HK-2 (cell line): ENCODE data around the gene DYNLT5.
"Not testable (repeated sequence)": the region's sequence is repeated elsewhere in the genome, so short reads cannot be mapped to it uniquely, and the experiment has no call there.

ENCODE experiments used
- DNase-seq: peaks from one replicate; pipeline ENCODE4 v3.0.0-alpha.2; 2018; ENCODE audit not compliant: unreplicated experiment

DYNLT5 gene

GRCh38 chr1:66750577-66750976 is 1.7 kb upstream of the DYNLT5 start:
- DNase-seq, result no peak

GRCh38 chr1:66751160-66751559 is 1.1 kb upstream of the DYNLT5 start:
- no peak for DNase-seq

DNA sequence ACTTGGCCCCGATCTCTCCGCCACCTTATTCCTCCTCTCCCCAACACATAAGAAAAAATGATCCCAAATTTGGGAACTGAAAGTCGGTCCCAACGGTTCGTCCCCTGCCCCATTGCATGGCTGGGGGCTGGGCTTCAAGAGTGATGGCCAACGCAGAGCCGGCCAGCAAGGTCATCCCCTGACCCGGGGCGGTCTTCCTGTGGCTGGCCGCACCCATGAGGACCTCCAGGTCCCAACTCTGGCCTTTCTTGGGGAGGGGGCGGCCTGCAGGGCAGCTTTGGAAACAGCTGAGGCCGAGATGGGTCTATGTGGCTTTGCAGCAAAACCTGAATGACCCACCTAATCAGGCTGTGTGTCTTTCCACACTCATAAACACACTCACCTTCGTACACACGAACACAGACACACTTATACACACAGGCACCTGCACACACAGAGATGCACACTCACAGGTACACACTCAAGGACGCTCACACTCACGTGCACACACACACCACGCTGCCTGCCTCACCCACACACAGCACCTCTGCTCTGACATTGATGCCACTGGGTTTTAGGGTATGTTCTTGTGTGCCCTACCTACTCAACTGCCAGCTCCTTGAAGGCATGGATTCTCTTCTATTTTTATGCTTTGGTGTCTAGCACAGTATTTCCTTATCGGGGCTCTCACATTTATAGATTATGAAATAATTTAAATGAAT is 562 bp downstream of the DYNLT5 start:
- no peak for DNase-seq

GRCh38 chr1:66757722-66758240 is 5.5 kb downstream of the DYNLT5 start:
- DNase-seq, result no peak

- no peak for DNase-seq
These were observed 6.0 kb downstream of the DYNLT5 start for GRCh38 chr1:66758241-66758755.

DNA sequence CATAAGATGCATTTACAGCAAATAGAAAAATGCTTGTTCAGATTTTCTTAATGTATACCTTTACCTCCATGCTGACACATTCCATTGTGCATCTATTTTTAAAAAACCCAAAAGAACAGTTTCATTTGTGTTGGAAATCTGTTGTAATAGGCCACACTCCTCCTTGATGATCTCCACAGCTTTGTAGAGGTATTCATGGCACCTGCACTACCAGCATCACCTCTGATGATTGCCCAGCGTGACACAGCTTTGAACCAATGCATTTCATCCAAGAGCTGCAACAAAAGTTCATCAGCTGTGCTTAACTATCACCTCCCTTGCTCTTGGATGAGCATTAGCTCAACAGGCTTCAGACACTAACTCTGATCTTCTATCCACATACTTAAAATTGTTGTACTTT is 8.2 kb downstream of the DYNLT5 start:
- DNase-seq, result no peak

DNA sequence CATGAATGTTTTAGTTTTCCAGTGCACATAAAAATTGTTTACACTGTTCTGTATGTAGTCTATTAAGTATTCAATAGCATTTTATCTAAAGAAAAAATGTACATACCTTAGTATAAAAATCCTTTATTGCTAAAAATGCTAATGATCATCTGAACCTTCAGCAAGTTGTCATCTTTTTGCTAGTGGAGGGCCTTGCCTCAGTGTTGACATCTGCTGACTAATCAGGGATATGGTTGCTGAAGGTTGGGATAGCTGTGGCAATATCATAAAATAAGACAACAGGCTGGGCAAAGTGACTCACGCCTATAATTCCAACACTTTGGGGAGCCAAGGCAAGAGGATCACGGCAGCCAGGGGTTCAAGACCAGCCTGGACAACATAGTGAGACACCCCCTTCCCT is 9.0 kb downstream of the DYNLT5 start:
- DNase-seq, result no peak

- no peak for DNase-seq
These were observed 12.8 kb downstream of the DYNLT5 start for GRCh38 chr1:66764994-66765578.

GRCh38 chr1:66767626-66768025 is 15.4 kb downstream of the DYNLT5 start:
- DNase-seq, result no peak

GRCh38 chr1:66768965-66769364 is 16.7 kb downstream of the DYNLT5 start:
- no peak for DNase-seq

- no peak for DNase-seq
These were observed 17.4 kb downstream of the DYNLT5 start for GRCh38 chr1:66769512-66770229.

DNA sequence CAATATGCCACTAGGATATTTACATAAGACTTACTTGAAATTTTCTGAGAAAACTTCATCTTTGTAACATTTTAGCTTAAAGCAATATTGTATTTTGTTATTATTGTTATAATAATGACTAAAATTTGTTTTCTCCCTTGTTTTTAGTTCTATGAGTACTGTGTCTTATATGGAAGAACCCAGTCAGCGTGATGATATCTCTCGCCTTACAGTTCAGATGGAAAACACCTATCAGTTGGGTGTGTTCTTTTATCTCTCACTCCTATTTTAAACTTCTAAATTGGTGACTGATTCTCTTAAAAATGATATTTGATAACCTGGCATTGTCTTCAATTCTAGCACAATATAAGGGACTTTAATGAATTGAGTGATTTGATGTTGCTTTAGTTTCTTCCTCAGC is 18.0 kb downstream of the DYNLT5 start:
- no peak for DNase-seq

DNA sequence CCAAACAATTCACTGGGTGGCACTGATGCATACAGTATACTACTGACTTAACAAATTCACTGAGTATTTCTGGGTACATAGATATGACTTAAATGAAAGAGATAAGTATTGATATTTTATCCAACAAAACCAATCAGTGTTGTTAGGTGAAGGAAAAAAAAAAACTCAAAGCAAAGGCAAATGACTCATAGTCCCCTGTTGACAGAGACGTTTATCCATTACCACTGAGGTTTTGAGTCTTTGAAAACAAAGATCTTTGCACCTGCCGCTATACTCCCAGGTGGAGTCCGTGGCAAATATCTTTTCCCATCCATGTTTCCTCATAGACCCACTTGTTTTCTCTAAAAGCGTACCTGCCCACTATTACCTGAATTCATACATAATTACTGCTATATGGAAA is 18.4 kb downstream of the DYNLT5 start:
- no peak for DNase-seq

DNA sequence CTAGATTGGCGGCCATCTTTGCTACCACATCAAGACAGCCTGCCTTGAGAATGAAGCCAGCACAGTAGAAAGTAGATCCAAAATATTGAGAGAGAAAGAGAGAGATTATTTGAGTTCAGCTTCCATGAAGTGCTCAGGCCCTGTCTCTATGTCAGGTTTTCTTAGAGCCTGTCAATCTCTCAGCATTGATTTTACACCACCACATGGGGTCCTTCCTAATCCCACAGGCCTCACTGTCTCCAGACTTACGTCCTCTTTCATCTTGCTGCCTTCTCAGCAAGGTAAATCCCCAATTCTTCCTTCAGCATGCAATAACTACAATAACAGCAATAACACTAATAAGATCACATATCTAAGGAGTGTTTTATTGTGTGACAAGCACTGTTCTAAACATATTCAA is 21.0 kb downstream of the DYNLT5 start:
- no peak for DNase-seq

GRCh38 chr1:66774438-66774837 is 22.2 kb downstream of the DYNLT5 start:
- no peak for DNase-seq

GRCh38 chr1:66775646-66776045 is 23.4 kb downstream of the DYNLT5 start:
- no peak for DNase-seq

DNA sequence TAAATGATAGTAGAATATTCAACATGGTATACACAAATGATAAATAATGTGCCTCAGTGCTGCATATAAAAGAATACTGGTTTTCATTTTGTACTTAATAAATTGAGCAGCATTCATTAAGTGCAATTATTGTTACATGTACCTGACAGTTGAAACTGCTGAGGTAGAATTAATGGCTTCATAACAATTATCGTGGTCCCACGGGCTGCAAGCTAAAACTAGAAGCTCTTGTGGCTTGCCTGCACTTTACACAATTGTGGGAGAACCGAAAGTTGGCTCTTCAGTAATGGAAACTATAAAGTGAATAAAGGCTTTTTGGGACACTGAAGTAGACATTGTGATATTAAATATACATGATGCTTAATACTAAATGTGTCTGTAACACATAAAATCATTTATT is 25.6 kb downstream of the DYNLT5 start:
- DNase-seq, result no peak

DNA sequence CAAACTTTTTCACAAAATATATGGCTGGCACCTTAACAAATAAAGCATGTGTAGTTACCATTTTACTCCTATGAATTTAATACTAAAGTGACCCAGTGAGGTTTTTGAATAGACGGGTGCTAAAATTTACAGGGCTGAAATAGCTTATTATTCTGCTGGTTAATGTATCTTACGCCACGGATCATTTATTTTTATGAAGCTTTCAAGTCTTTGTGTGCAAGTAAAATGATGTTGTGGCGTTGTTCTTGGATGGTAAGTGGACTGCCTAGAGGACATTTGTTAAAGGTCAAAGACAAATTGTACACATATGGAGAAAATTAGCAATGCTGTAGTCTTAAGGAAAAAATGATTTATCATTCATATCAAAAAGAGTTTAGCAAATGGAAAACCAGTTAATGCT is 26.0 kb downstream of the DYNLT5 start:
- DNase-seq, result no peak

- no peak for DNase-seq
These were observed 26.7 kb downstream of the DYNLT5 start for GRCh38 chr1:66778969-66779368.

GRCh38 chr1:66779475-66780078 is 27.3 kb downstream of the DYNLT5 start:
- no peak for DNase-seq

- not testable (repeated sequence) for DNase-seq
These were observed 33.5 kb downstream of the DYNLT5 start for GRCh38 chr1:66785800-66786199.

GRCh38 chr1:66787641-66788040 is 35.4 kb downstream of the DYNLT5 start:
- no peak for DNase-seq
